WTC11 (cell line): ENCODE measurements around the gene IL2RA. TPM values are rescaled to one million over a fixed set of nuclear protein-coding genes. Genes with fewer than 3 reads are reported as not detected.

ENCODE experiments used
- ATAC-seq: fragments of 200-7000 bp; cut with Tn5 transposase; 2 replicates; pipeline ENCODE4 v1.10.0; 2021; ENCODE audit warnings: mild to moderate bottlenecking, moderate library complexity
- CTCF ChIA-PET: fragments of 300-600 bp; sonication (Branson Sonifier 250); formaldehyde crosslinking; loops from one replicate; lab custom pipeline; 2021; ENCODE audit warnings: antibody characterized with exemption; lab: Charles Lee
- POLR2A ChIA-PET: fragments of 350-600 bp; sonication (Branson Sonifier 250); formaldehyde crosslinking; loops from one replicate; lab custom pipeline; 2021; ENCODE audit warnings: antibody characterized with exemption; lab: Charles Lee
- DNase-seq: peaks from one replicate; pipeline ENCODE4 v3.0.0; 2021; ENCODE audit warnings: low spot score
- H3K27ac Mint-ChIP-seq: 2 replicates; pipeline ENCODE4 v1.8.0; 2021; ENCODE audit warnings: mixed read lengths
- H3K27me3 Mint-ChIP-seq: 2 replicates; pipeline ENCODE4 v1.8.0; 2021; ENCODE audit warnings: low read depth, mild to moderate bottlenecking, moderate library complexity, mixed read lengths
- H3K36me3 Mint-ChIP-seq: 2 replicates; pipeline ENCODE4 v1.8.0; 2021; ENCODE audit warnings: mixed read lengths
- H3K4me1 Mint-ChIP-seq: 2 replicates; pipeline ENCODE4 v1.8.0; 2022; ENCODE audit warnings: mixed read lengths
- H3K4me3 Mint-ChIP-seq: 2 replicates; pipeline ENCODE4 v1.8.0; 2021; ENCODE audit warnings: mild to moderate bottlenecking, moderate library complexity, mixed read lengths
- H3K9me3 Mint-ChIP-seq: 2 replicates; pipeline ENCODE4 v1.8.0; 2021; ENCODE audit warnings: mixed read lengths
- AFF4 ChIP-seq: sonication (generic); formaldehyde crosslinking; IDR thresholded peaks from 2 replicates; pipeline ENCODE4 v1.8.1; 2023; ENCODE audit warnings: mild to moderate bottlenecking, missing genetic modification reagents, borderline replicate concordance
- CDX4 ChIP-seq: fragments of 250-450 bp; sonication (Bioruptor Pico); IDR thresholded peaks from 2 replicates; pipeline ENCODE4 v1.9.0; 2021; ENCODE audit warnings: moderate library complexity, mild to moderate bottlenecking, inconsistent platforms, borderline replicate concordance
- CREB1 ChIP-seq: sonication (generic); formaldehyde crosslinking; IDR thresholded peaks from 2 replicates; pipeline ENCODE4 v1.8.0; 2023; ENCODE audit warnings: mild to moderate bottlenecking, missing genetic modification reagents
- FOXP4 ChIP-seq: sonication (generic); formaldehyde crosslinking; IDR thresholded peaks from 2 replicates; pipeline ENCODE4 v1.8.0; 2022; ENCODE audit warnings: mild to moderate bottlenecking, missing genetic modification reagents
- GABPB1 ChIP-seq: sonication (generic); formaldehyde crosslinking; IDR thresholded peaks from 2 replicates; pipeline ENCODE4 v1.8.1; 2023; ENCODE audit warnings: mild to moderate bottlenecking, missing genetic modification reagents
- NFYB ChIP-seq: sonication (generic); formaldehyde crosslinking; conservative IDR thresholded peaks from 2 replicates; pipeline ENCODE4 v1.8.0; 2022; ENCODE audit warnings: low read depth, missing genetic modification reagents
- OVOL2 ChIP-seq: fragments of 250-450 bp; sonication (Bioruptor Pico); IDR thresholded peaks from 2 replicates; pipeline ENCODE4 v1.9.0; 2021; ENCODE audit warnings: mild to moderate bottlenecking, borderline replicate concordance
- SMAD4 ChIP-seq: sonication (generic); formaldehyde crosslinking; IDR thresholded peaks from 2 replicates; pipeline ENCODE4 v1.8.0; 2022; ENCODE audit warnings: mild to moderate bottlenecking, missing genetic modification reagents
- SP1 ChIP-seq: sonication (generic); formaldehyde crosslinking; conservative IDR thresholded peaks from 2 replicates; pipeline ENCODE4 v1.8.1; 2022; ENCODE audit warnings: missing genetic modification reagents
- TEAD4 ChIP-seq: sonication (generic); formaldehyde crosslinking; IDR thresholded peaks from 2 replicates; pipeline ENCODE4 v1.8.0; 2022; ENCODE audit warnings: mild to moderate bottlenecking, missing genetic modification reagents
- ZNF121 ChIP-seq: sonication (generic); formaldehyde crosslinking; IDR thresholded peaks from 2 replicates; pipeline ENCODE4 v1.8.0; 2023; ENCODE audit warnings: missing genetic modification reagents
- ZNF671 ChIP-seq: fragments of 250-450 bp; sonication (Bioruptor Pico); IDR thresholded peaks from 2 replicates; pipeline ENCODE4 v1.8.0; 2021; ENCODE audit warnings: mild to moderate bottlenecking
- total RNA-seq: library from RNA; stranded (reverse); gene quantifications from 3 replicates; pipeline ENCODE4 v1.2.3, GENCODE V29; 2021
- TF ChIP-seq, protein P1 (sequence below): sonication (generic); formaldehyde crosslinking; IDR thresholded peaks from 2 replicates; pipeline ENCODE4 v1.8.1; 2022; ENCODE audit warnings: mild to moderate bottlenecking, missing genetic modification reagents, moderate library complexity, borderline replicate concordance
- TF ChIP-seq, protein P2 (sequence below): fragments of 250-450 bp; sonication (Bioruptor Pico); IDR thresholded peaks from 2 replicates; pipeline ENCODE4 v1.9.0; 2021; ENCODE audit warnings: mild to moderate bottlenecking, borderline replicate concordance
- TF ChIP-seq, protein P3 (sequence below): sonication (generic); formaldehyde crosslinking; IDR thresholded peaks from 2 replicates; pipeline ENCODE4 v1.8.1; 2023; ENCODE audit warnings: mild to moderate bottlenecking, missing genetic modification reagents, moderate library complexity

Gene IL2RA
- total RNA-seq, 1 experiment from 2014 or later: 0.31 TPM

- ChIA-PET CTCF (interaction anchor here (1.1 kb wide), 1 partner anchor 395 kb away, joined by 3 read pairs; no protein-coding TSS in a partner anchor), POLR2A (no interaction called here)
- ATAC-seq: no peak
- TF ChIP-seq, protein P1, sequence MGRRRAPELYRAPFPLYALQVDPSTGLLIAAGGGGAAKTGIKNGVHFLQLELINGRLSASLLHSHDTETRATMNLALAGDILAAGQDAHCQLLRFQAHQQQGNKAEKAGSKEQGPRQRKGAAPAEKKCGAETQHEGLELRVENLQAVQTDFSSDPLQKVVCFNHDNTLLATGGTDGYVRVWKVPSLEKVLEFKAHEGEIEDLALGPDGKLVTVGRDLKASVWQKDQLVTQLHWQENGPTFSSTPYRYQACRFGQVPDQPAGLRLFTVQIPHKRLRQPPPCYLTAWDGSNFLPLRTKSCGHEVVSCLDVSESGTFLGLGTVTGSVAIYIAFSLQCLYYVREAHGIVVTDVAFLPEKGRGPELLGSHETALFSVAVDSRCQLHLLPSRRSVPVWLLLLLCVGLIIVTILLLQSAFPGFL (CRISPR knock-in tag): no peak
- TF ChIP-seq, protein P2, sequence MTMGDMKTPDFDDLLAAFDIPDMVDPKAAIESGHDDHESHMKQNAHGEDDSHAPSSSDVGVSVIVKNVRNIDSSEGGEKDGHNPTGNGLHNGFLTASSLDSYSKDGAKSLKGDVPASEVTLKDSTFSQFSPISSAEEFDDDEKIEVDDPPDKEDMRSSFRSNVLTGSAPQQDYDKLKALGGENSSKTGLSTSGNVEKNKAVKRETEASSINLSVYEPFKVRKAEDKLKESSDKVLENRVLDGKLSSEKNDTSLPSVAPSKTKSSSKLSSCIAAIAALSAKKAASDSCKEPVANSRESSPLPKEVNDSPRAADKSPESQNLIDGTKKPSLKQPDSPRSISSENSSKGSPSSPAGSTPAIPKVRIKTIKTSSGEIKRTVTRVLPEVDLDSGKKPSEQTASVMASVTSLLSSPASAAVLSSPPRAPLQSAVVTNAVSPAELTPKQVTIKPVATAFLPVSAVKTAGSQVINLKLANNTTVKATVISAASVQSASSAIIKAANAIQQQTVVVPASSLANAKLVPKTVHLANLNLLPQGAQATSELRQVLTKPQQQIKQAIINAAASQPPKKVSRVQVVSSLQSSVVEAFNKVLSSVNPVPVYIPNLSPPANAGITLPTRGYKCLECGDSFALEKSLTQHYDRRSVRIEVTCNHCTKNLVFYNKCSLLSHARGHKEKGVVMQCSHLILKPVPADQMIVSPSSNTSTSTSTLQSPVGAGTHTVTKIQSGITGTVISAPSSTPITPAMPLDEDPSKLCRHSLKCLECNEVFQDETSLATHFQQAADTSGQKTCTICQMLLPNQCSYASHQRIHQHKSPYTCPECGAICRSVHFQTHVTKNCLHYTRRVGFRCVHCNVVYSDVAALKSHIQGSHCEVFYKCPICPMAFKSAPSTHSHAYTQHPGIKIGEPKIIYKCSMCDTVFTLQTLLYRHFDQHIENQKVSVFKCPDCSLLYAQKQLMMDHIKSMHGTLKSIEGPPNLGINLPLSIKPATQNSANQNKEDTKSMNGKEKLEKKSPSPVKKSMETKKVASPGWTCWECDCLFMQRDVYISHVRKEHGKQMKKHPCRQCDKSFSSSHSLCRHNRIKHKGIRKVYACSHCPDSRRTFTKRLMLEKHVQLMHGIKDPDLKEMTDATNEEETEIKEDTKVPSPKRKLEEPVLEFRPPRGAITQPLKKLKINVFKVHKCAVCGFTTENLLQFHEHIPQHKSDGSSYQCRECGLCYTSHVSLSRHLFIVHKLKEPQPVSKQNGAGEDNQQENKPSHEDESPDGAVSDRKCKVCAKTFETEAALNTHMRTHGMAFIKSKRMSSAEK (CRISPR knock-in tag): no peak
- no peak for TF ChIP-seq FOXP4 (CRISPR knock-in tag)
- no peak for TF ChIP-seq ZNF121 (CRISPR knock-in tag)
- TF ChIP-seq SMAD4 (CRISPR knock-in tag): no peak
- no peak for TF ChIP-seq CREB1
- no peak for TF ChIP-seq GABPB1 (CRISPR knock-in tag)
- peaks cover 19% of the 10 kb centered on the region for H3K9me3 Mint-ChIP-seq
- no peaks in the 10 kb centered on the region for H3K27me3 Mint-ChIP-seq
- H3K4me3 Mint-ChIP-seq: no peak overlapping the region
- no peaks in the 10 kb centered on the region for H3K36me3 Mint-ChIP-seq
- H3K27ac Mint-ChIP-seq: no peak overlapping the region
- H3K4me1 Mint-ChIP-seq: peaks cover 20% of the 10 kb centered on the region
- no peak for DNase-seq
Measured at GRCh38 chr10:6006991-6007390, 55.2 kb downstream of the IL2RA start.

DNA sequence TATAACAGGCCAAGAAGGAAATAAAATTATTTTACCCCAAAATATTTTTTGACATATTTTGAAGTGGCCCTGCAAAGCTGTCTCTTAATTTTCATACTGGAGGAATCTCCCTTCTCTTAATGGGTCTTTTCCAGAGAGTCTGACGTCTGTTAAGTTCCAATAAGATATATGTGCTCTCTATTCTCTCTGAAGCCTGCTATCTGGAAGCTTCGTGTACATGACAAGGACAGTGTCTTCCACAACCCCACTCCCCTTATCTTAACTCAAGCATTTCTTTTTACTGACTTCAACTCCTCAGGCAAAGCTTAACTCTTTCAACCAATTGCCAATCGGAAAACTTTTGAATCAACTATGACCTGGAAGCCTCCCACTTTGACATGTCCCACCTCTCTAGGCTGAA is 55.6 kb downstream of the IL2RA start:
- POLR2A ChIA-PET: no interaction called here
- no peak overlapping the region for H3K4me3 Mint-ChIP-seq
- TF ChIP-seq CDX4 (no peak), NFYB (CRISPR knock-in tag) (no peak), SP1 (CRISPR knock-in tag) (no peak), ZNF671 (CRISPR knock-in tag) (no peak), AFF4 (CRISPR knock-in tag) (no peak), TEAD4 (no peak), OVOL2 (CRISPR knock-in tag) (no peak), ZNF121 (CRISPR knock-in tag) (no peak)
- TF ChIP-seq, protein P2 (CRISPR knock-in tag): no peak
- TF ChIP-seq, protein P3, sequence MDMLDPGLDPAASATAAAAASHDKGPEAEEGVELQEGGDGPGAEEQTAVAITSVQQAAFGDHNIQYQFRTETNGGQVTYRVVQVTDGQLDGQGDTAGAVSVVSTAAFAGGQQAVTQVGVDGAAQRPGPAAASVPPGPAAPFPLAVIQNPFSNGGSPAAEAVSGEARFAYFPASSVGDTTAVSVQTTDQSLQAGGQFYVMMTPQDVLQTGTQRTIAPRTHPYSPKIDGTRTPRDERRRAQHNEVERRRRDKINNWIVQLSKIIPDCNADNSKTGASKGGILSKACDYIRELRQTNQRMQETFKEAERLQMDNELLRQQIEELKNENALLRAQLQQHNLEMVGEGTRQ (CRISPR knock-in tag): no peak

More for the DNA sequence above, 55.6 kb downstream of the IL2RA start:
- Mint-ChIP-seq H3K4me1 (peaks cover 20% of the 10 kb centered on the region), H3K27me3 (no peaks in the 10 kb centered on the region), H3K36me3 (no peaks in the 10 kb centered on the region), H3K9me3 (peaks cover 19% of the 10 kb centered on the region), H3K27ac (no peak overlapping the region)
- no peak for DNase-seq
- CTCF ChIA-PET: interaction anchor here (1.1 kb wide), 1 partner anchor 395 kb away, joined by 3 read pairs; no protein-coding TSS in a partner anchor
- no peak for ATAC-seq
